Stimulated activated CD4-positive, alpha-beta T cell treated with anti-CD3 and anti-CD28 coated beads, Interleukin-1b, Interleukin-23, amount 100 ng/mL, for 4 hours (primary cell): Measurements from ENCODE around the gene SLC2A10.

Source experiments
- DNase-seq, 2 donors: peaks; one replicate each; pipeline ENCODE4 v3.0.0-alpha.2; 2020; ENCODE audit warnings: low read depth in 2 of 2

Gene SLC2A10

DNA sequence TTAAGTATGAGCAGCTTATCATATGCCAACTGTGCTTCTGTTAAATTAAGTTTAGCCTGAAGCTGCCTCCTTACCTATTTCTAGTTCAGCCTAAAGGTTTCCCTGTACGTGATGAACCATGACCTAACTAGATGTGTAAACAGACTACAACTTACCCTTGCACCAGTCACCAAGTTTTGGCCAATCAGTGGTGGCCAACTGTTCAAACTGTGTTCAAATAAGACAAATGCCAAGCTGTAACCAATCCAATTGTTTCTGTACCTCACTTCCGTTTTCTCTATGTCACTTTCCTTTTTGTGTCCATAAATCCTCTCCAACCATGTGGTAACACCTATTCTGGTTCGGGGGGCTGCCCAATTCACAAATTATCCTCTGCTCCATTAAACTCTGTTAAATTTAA is 6.0 kb upstream of the SLC2A10 start:
- no peak for DNase-seq

DNA sequence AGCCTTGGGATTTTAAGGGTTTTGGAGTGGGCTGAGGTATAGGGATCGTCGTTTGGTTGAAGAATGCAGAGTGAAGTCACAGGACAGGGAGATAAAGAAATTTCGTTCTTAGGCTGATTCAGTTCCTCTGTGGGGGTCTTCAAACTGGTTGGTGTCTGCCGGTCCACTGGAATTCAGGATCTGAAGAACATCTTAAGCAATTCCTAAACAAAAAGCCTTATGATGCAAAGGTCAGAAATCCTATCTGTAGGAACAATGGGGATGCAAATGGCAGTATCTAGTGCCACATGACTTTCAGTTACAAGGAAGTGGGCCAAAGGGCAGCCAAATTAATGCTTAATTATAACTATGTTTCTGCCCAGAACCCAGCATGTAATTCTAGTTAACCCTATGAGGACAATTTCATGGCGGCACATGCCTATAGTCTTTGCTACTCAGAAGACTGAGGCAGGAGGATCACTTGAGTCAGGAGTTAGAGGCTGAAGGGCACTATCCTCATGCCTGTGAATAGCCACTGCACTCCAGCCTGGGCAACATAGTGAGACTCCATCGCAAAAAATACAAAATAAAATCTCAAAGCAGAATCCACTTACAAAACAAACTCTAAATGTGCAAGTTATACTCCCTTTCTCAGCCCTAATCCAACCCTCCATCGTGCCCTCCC is 4.6 kb upstream of the SLC2A10 start:
- DNase-seq: no peak

DNA sequence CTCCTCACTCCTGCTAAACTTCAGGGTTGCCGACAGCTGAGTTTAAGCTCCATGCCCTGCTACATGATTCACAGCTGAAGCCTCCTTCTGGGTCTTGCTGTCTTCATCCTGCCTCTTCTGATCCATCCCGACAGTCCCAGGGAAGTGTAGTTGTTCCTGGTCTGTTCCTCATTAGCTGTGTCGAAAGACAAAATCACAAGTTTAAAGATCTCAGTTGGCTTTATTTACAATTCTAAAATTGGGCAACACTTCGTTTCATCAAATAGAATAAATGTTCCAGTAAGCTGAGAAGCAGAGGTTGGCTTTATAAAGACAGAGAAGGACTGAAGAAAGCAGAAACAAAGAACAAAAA is 4.1 kb upstream of the SLC2A10 start:
- no peak for DNase-seq

DNA sequence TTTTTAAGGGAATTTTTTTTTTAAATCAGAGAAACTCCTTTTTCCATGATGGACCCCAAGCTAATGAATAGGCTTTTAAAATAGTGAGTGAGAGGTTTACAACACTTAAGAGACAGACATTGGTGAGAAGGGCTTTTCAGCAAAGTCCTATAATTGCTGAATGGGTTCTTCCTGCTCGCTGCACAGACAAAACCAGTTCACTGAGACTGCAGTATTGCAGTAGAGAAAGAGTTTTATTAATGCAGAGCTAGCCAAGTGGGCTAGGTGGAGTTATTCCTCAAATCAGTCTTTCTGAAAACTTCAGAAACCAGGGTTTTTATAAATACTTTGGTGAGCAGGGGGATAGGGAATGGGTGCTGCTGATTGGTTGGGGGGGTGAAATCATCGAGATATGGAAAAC is 3.2 kb upstream of the SLC2A10 start:
- DNase-seq: no peak

DNA sequence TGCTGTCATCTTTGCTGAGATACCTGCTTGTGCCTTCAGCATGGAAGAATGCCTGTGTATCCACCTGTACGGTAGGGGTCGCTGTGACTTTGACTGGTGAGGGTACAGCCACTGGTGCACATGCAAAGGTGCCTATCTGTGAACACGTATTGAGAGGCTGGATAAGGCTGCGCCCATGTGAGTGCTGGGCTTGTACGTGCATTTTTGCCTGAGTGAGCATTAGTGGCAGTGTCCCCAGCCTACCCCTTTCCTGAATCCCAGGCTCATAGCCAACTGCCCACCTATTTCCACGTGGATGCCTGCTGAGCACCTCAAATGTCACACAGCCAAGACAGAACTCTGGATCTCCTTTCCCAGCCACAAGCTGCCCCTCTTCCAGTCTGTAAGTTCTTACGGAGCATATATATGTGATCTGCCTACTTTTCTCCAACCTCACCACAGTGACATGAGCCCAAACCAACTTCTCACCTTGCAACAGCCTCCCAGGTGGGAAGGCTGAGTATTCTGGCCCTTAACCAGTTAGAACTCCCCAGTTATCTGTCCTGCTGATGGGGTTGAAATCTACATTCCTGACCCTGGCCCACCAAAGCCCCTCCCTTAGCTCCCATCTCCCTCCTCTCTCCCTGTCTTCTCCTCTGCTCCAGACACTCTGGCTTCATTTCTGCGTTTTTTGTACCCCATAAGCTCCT is 1.1 kb upstream of the SLC2A10 start:
- DNase-seq: no peak

DNA sequence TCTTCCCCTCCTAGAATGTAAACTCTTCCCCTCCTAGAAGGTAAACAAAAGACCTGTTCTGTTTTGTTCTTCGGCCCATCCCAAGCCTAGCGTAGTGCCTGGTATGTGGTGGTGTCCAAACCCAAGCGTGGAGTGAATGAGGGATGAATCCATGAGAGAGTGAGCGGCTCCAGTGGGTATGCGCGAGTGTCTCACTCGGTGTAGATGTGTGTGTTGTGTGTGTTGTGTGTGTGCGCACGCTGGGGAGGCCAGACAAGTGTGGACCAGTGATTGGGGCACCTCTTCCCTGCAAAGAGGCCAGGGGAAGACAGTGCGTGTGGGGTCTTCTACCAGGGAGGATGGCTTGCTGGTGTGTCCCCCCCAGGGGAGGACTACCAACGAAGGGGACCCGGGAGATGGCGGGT is 392 bp upstream of the SLC2A10 start:
- no peak for DNase-seq

DNA sequence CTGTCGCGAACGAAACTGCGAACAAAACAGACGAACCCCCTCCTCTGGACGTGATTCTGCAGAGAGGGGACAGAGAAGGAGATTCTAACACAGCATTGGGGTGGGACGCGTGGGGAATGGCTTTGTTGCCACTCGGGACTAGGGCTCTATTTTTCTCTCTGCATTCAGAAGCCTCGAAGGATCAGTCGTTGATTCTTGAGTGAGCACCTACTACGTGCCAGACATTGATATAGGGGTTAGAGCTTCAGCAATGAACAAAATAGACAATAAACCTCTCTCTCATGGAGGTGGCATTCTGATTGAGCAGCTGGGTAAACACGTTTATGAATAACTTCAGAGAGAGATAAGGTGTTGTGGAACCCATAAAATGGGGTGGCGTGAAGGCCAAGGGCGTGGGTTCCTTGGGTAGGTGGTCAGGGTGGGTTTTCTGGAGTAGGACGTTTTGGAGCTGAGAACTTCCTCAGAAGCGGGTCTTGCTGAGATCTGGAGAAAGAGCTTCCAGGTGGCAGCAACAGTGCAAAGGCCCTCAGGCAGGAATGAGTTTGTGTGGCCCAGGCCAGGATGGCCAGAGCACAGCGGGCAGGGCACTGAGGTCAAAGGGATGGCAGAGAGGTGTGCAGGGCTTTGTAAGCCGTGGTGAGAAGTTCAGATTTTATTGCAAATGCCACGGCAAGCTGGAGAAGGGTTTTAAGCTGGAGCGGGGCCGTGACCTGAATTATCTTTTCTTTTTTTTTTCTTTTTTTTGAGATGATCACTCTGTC is 884 bp downstream of the SLC2A10 start:
- no peak for DNase-seq

DNA sequence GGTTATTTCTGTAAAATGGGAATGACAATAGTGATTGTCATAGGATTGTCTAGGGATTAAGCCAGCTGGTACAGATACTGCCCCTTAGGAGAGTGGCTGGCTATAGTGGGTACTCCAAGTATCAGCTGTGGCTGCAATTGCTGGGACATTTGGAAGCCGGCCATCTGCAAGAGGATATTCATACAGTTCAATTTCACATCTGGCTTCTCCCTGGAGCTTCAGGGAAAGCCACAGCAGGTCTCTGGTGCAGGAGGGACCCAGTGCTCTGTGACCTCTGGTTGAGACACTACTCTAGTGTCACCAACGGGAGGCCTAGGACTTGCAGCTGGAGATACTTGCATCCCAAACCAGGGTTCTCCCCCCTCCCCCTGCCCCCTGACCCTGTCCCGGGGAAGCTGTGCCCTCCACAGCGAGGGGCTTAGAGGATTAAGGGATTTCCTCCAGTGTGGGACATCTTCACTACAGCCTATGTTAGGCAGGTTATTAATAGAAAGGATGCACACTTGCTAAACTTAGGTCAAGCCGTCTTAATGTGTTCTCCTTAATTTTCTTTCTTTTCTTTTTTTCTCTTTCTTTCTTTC is 2.7 kb downstream of the SLC2A10 start:
- no peak for DNase-seq

DNA sequence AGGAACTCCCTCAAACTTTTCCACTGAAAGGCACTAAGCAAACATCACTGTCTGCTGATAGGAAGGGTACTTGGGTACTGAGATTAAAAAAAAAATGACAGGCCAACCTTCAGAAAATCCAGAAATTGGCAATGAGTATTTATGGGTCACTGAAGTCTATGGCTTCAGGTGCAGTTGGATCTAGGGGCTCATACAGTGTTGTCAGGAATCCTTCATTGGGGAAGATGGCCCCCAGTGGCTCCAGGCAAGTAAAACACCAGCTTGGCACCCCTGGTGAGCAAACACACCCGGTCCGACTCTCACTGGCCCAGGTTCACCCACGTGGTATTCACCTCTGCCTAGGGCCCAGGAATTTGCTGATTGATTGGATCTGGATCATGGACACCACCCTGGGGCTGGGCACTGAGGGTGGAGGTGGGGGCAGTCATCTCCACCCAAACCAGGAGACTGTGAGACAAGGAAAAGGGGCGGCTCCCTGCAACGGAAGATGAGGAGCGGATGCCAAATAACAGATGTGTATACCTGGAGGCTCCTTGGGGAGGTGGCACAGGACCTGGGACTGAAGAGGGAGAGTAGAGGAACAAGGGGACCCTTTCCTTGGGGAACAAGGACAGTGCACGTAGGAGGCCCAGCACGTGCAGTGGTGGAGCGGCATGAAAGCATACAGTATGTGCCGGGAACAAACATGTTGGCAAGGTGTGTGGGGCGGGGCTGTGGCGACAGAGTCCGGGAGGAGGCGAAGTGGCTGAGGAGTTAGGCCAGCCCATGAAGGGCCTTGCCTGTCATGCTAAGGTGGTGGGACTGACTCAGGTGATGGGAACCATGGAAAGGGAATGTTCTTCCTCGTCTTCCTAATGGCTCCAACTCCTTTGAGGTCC is 4.7 kb downstream of the SLC2A10 start:
- DNase-seq: no peak

DNA sequence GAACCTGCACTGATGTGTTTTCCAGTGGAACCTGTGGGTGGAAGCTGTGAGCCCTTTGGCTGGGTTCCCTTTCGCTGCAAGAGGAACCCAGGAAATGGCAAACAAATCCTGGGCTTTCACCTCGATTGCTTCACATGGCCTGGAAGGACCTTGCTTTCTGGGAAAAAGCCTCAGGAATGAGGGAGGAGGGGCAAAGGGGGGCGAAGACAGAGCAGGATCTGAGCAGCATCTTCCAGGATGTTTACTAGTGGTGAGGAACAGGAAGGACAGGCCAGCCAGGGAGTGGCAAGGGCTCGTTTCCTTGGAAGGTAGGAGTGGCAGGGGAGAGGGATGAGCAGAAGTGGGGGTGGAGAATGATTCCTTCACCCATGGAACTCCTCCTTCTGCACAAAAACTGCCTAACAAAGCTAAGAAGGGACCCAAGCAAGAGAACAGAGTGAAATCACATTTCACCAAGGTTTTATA is 5.9 kb downstream of the SLC2A10 start:
- DNase-seq: no peak

DNA sequence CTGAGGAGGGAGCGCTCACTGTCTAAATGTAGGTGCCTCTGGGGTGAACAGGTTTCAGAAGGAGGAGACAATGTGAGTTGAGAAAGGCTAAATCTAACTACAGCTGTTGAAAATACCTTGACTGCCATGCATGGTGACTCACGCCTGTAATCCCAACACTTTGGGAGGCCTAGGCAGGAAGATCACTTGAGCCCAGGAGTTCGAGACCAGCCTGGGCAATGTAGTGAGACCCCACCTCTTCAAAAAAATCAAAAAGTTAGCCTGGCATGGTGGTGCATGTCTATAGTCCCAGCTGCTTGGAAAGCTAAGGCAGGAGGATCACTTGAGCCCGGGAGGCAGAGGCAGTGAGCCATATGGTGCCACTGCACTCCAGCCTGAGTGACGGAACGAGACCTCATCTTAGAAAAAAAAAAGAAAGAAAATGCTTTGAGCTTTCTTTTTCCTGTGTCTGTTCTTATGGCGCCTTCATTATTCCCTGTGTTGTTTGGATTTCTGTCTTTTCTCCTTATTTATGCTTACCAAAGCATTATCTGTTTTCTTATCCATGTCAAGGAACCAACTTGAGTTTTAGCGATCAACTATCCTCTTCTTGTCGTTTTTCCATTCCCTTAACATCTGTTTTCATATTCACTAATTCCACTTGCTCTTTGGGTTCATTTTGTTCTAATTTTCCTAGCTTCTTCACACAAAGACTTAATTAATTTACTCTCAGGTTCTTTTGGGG is 8.5 kb downstream of the SLC2A10 start:
- no peak for DNase-seq

DNA sequence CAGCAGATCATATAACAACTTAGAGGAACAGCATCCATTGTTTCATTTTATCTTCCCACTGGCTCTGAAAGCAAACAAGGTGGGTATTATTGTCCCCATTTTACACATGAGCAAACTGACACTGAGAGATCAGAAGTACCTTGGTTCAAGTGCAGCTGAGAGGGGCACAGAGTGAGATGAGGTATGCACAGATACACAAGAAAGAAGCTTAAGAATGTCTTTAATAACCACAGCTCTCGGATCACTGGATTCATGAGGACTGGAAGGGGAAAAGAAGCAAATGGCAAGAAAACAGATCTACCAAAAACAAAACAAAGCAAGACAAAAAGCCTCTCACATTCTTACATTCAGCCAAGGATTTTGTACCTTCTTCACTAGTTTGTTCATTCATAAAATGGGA is 10.6 kb downstream of the SLC2A10 start:
- no peak for DNase-seq

DNA sequence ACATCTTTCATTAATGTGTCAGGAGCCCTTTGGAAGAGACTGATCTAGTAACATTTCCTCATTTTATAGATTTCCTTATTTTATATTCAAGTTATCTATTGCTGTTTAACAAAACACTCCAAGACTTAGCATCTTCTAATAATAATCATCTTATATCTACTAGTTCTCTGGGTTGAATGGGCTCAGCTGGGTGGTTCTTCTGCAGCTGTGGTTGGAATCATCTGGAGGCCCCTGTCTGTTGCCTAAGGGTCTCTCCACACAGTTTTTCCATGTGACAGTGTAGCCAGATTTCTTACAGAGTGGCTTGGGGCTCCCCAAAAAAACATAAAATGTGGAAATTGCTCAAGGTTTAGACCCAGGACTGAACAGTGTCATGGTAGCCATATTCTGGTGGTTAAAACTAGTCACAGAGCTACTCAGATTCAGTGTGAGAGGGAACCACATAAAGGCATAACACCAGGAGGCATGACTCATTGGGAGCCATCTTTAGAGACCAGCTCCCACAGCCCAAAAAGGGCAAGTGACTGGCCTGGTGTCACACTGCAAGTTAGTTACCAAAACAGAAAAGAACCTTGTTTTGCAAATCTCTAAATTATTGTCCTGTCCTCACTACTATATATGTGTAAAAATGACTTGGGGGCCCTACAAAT is 11.5 kb downstream of the SLC2A10 start:
- no peak for DNase-seq

DNA sequence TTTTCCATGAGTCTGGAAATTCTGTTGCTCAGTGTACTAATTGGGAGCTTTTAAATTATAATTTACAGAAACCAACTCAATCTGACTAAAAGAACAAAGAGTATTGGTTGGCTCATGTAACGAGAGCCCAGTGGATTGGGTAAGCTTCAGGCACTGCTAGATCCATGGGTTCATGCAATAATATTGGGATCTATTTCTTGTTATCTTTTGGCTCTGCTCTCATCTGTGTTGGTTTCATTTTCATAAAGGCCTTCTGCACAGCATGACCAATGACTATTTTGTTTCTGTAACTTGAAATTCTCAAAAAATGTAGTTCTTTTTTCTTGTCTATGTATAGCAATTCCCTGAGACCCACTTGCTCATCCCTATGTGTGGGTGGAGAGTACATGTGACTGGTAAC is 12.0 kb downstream of the SLC2A10 start:
- DNase-seq: no peak

DNA sequence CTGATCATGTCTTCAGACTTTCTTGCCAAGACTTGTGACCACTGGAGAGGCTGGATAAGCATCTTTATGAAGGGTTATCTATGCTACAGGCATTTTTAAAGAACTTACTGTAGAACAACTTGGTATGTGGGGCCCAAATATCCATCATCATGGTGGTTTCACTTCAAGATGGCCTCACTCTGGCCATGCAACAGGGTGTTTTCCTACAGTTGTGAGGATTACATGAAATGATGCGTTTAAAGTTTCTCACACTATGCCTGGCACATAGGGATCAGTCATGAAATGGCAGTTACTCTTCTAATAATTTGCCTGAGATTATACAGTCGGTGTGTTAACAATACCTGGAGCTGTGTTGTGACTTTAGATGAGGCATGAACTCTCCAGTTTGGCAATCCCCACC is 13.0 kb downstream of the SLC2A10 start:
- DNase-seq: no peak

DNA sequence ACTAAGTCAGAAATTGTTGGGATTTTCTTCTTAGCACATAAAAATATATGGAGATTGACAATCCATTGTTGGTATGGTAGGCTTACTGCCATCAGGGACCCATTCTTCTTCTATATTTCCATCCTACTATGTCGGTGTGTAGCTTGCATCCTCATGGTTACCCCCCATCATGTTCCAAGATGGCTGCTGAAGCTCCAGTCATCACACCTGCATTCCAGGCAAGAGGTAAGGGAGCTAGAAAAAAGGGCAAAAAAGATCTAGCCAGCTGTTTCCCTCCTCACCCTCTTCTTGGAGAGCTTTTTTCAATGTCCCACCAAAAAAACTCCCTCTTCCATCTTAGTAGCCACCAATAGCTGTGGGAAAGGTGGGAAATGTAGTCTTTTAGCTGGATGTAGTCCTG is 13.6 kb downstream of the SLC2A10 start:
- no peak for DNase-seq

DNA sequence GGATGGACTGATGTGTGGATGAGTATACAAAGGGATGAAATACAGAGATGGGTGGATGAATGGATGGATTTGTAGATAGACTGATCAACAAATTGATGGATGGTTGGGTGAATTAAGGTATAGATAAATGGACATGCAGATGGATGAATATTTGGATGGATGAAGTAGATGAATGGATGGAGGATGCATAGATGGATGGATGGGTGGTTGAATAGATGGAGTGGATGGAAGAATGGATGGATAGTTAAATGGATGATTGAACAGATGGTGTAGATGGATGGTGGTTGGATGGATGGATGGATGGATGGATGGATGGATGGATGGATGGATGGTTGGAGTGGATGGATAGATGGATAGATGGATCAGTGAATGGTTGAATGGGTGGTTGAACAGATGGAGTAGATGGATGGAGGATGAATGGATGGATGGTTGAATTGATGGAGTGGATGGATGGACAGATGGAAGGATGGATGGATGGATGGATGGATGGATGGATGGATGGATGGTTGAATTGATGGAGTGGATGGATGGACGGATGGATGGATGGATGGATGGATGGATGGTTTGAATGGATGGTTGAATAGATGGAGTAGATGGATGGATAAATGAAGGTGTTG is 15.0 kb downstream of the SLC2A10 start:
- no peak for DNase-seq

DNA sequence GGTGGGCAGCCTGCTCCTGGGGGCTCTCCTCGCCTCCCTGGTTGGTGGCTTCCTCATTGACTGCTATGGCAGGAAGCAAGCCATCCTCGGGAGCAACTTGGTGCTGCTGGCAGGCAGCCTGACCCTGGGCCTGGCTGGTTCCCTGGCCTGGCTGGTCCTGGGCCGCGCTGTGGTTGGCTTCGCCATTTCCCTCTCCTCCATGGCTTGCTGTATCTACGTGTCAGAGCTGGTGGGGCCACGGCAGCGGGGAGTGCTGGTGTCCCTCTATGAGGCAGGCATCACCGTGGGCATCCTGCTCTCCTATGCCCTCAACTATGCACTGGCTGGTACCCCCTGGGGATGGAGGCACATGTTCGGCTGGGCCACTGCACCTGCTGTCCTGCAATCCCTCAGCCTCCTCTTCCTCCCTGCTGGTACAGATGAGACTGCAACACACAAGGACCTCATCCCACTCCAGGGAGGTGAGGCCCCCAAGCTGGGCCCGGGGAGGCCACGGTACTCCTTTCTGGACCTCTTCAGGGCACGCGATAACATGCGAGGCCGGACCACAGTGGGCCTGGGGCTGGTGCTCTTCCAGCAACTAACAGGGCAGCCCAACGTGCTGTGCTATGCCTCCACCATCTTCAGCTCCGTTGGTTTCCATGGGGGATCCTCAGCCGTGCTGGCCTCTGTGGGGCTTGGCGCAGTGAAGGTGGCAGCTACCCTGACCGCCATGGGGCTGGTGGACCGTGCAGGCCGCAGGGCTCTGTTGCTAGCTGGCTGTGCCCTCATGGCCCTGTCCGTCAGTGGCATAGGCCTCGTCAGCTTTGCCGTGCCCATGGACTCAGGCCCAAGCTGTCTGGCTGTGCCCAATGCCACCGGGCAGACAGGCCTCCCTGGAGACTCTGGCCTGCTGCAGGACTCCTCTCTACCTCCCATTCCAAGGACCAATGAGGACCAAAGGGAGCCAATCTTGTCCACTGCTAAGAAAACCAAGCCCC is 16.0 kb downstream of the SLC2A10 start:
- DNase-seq: no peak

DNA sequence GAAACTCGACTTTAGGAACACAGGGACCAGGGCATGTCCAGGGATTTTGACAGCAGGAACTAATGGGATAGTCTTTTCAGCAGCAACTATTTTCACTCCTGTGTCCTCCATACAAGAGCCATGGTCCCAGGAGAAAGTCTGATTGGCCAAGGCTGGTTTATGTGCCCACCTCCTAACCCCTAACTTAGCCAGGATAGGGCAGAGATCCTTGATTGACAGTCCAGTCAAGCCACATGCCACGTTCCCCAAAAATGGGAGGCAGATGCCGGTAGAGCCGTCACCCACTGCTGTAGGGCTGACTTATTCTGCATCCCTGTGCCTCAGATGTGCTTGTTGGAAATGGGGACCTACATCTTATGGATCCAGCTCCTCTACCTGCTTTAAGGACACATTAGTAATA is 22.3 kb downstream of the SLC2A10 start:
- no peak for DNase-seq
